SJSA1 (cell line): Measurements from ENCODE around the gene HEBP1. TPM values are rescaled to one million over a fixed set of nuclear protein-coding genes. Genes with fewer than 3 reads are reported as not detected.

ENCODE experiments used
- DNase-seq, 2 experiments: peaks; one replicate each; pipeline ENCODE4 v3.0.0-alpha.2; 2015 to 2020; ENCODE audit warnings: low spot score in 2 of 2, low read depth in 1 of 2
- H3K27ac ChIP-seq: fragments of 250-450 bp; sonication (Bioruptor Pico); 2 replicates; pipeline ENCODE4 v1.5.1; 2020; ENCODE audit warnings: mild to moderate bottlenecking, moderate library complexity
- H3K27me3 ChIP-seq: fragments of 250-450 bp; sonication (Bioruptor Pico); replicated peaks from 2 replicates; pipeline ENCODE4 v1.5.1; 2020; ENCODE audit warnings: mild to moderate bottlenecking, moderate library complexity
- H3K36me3 ChIP-seq: fragments of 250-450 bp; sonication (Bioruptor Pico); 2 replicates; pipeline ENCODE4 v1.5.1; 2020; ENCODE audit warnings: mild to moderate bottlenecking
- H3K4me1 ChIP-seq: fragments of 250-450 bp; sonication (Bioruptor Pico); replicated peaks from 2 replicates; pipeline ENCODE4 v1.6.1; 2021; ENCODE audit warnings: mild to moderate bottlenecking
- H3K4me3 ChIP-seq: fragments of 250-450 bp; sonication (Bioruptor Pico); 2 replicates; pipeline ENCODE4 v1.5.1; 2020; ENCODE audit warnings: mild to moderate bottlenecking
- H3K9me3 ChIP-seq: fragments of 250-450 bp; sonication (Bioruptor Pico); replicated peaks from 2 replicates; pipeline ENCODE4 v1.5.1; 2020; ENCODE audit warnings: mild to moderate bottlenecking
- total RNA-seq: library from RNA; depleted of rRNA; stranded (reverse); fragments of >200 nt; shearing (Covaris generic); gene quantifications from 2 replicates; pipeline ENCODE4 v1.2.3, GENCODE V29; 2014

Gene HEBP1
- total RNA-seq, 1 experiment from 2014 or later: 6.6 TPM

DNA sequence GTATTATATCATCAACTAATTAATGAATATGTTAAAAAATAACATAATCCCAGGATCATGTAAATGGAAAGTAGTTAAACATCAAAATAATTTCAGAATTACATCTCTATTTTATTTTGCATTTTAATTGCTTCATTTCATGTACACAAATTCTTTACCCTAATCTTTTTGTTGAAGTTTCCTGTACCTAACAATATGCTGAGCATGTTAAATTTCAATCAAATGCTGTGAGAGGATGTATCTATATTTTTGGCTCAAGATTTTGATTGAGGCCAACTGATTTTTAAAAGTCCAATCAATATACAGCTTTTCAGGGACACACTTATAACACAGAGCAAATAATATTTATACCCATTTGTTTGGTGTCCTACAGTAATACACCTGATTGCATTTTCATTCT is 54.5 kb downstream of the HEBP1 start:
- H3K4me1 ChIP-seq: no peaks in the 10 kb centered on the region
- H3K27me3 ChIP-seq: peaks cover 8% of the 10 kb centered on the region; the same call in 1 of the 2 replicates
- no peaks in the 10 kb centered on the region for H3K9me3 ChIP-seq
- H3K27ac ChIP-seq: no peak overlapping the region
- DNase-seq: no peak
- no peaks in the 10 kb centered on the region for H3K36me3 ChIP-seq
- H3K4me3 ChIP-seq: no peak overlapping the region

DNA sequence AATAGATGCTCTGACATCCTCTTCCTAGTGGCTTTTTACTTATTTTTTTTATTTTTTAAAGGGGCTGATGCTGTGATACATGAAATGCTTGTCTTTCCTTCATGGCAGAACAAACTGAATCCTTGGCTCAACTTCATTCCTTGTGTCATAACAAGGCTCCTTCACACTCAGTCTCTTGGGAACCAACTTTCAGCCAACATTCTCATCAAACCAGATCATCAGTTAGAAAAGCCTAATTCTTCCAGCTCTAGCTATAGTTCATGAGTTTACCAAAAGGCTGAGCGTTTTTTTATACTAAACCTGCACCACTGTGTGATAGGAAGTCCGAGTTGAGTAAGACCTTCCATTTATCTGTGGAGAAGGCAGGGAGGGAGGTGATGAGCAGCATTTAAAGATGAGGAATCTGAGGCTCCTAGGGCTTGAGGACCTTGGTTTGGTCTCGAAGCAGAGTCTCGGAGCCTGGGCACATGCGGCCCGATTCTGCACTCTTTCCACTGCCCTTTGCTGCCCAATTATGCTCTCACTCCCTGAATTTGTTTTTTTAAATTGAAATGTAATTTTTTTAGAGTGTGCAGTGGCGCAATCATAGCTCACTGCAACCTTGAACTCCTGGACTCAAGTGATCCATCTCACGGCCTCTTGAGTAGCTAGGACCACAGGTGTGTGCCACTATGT is 56.3 kb downstream of the HEBP1 start:
- H3K36me3 ChIP-seq: no peaks in the 10 kb centered on the region
- no peaks in the 10 kb centered on the region for H3K4me1 ChIP-seq
- peaks cover 8% of the 10 kb centered on the region; the same call in 1 of the 2 replicates for H3K27me3 ChIP-seq
- H3K4me3 ChIP-seq: no peak overlapping the region
- no peak overlapping the region for H3K27ac ChIP-seq
- H3K9me3 ChIP-seq: no peaks in the 10 kb centered on the region
- DNase-seq: no peak

GRCh38 chr12:12941450-12942350 is 58.4 kb downstream of the HEBP1 start:
- no peak for DNase-seq

DNA sequence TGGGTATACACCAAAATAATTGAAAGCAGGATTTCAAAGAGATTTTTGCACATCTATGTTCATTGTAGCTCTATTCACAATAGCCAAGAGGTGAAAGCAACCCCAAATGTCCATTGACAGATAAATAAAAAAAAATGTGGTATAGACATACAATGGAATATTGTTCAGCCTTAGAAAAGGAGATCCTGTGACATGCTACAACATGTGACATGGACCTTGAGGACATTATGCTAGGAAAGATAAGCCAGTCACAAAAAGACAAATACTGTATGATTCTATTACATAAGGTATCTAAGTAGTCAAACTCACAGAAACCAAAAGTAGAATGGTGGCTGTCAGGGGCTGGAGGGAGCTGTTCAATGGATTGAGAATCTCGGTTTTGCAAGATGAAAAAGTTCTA is 60.2 kb downstream of the HEBP1 start:
- peaks cover 4% of the 10 kb centered on the region; the same call in 1 of the 2 replicates for H3K27me3 ChIP-seq
- H3K9me3 ChIP-seq: no peaks in the 10 kb centered on the region
- DNase-seq: no peak
- H3K36me3 ChIP-seq: no peaks in the 10 kb centered on the region
- no peaks in the 10 kb centered on the region for H3K4me1 ChIP-seq
- H3K27ac ChIP-seq: no peak overlapping the region
- no peak overlapping the region for H3K4me3 ChIP-seq

More at GRCh38 chr12:12941450-12942350, 58.4 kb downstream of the HEBP1 start:
- Histone ChIP-seq H3K36me3 (no peaks in the 10 kb centered on the region), H3K4me3 (no peak overlapping the region), H3K27me3 (peaks cover 8% of the 10 kb centered on the region; the same call in 1 of the 2 replicates), H3K27ac (no peak overlapping the region), H3K4me1 (no peaks in the 10 kb centered on the region), H3K9me3 (no peaks in the 10 kb centered on the region)

DNA sequence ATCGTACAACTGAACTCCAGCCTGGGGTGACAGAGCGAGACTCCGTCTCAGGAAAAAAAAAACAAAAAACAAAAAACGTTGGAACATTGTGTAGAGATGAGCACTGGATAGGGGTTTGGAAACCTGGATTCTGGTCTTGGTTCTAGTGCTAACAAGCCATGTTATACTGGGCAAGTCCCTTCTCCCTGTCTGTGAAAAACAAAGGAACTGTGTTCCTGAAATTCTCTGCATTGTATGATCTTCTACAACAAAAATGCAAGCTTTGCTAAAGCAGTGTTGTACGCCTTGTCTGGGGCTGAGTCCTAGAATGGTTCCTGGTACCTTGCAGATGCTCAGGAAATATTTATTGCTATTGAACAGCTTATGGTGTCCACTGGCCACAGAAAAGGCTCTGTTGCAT is 61.5 kb downstream of the HEBP1 start:
- Histone ChIP-seq H3K9me3 (no peaks in the 10 kb centered on the region), H3K36me3 (no peaks in the 10 kb centered on the region), H3K4me3 (no peak overlapping the region), H3K4me1 (no peaks in the 10 kb centered on the region), H3K27ac (no peak overlapping the region), H3K27me3 (no peaks in the 10 kb centered on the region)
- no peak for DNase-seq

- no peak overlapping the region for H3K4me3 ChIP-seq
- H3K27me3 ChIP-seq: no peaks in the 10 kb centered on the region
- H3K36me3 ChIP-seq: no peaks in the 10 kb centered on the region
- no peak for DNase-seq
- H3K27ac ChIP-seq: no peak overlapping the region
- H3K4me1 ChIP-seq: no peaks in the 10 kb centered on the region
- H3K9me3 ChIP-seq: no peaks in the 10 kb centered on the region
Measured at GRCh38 chr12:12936983-12937491, 63.0 kb downstream of the HEBP1 start.

- Histone ChIP-seq H3K27me3 (no peaks in the 10 kb centered on the region), H3K36me3 (no peaks in the 10 kb centered on the region), H3K9me3 (no peaks in the 10 kb centered on the region), H3K4me1 (no peaks in the 10 kb centered on the region), H3K4me3 (no peak overlapping the region), H3K27ac (no peak overlapping the region)
- DNase-seq: no peak
Measured at GRCh38 chr12:12934556-12934955, 65.5 kb downstream of the HEBP1 start.

- Histone ChIP-seq H3K4me3 (no peak overlapping the region), H3K27me3 (no peaks in the 10 kb centered on the region), H3K27ac (no peak overlapping the region), H3K36me3 (no peaks in the 10 kb centered on the region), H3K9me3 (no peaks in the 10 kb centered on the region), H3K4me1 (no peaks in the 10 kb centered on the region)
- no peak for DNase-seq
Measured at GRCh38 chr12:12933742-12934141, 66.3 kb downstream of the HEBP1 start.

- Histone ChIP-seq H3K9me3 (no peaks in the 10 kb centered on the region), H3K27ac (no peak overlapping the region), H3K4me1 (peaks cover 15% of the 10 kb centered on the region), H3K27me3 (no peaks in the 10 kb centered on the region), H3K4me3 (no peak overlapping the region), H3K36me3 (no peaks in the 10 kb centered on the region)
- no peak for DNase-seq
Measured at GRCh38 chr12:12930633-12931219, 69.3 kb downstream of the HEBP1 start.

GRCh38 chr12:12929696-12930095 is 70.4 kb downstream of the HEBP1 start:
- H3K9me3 ChIP-seq: no peaks in the 10 kb centered on the region
- H3K4me3 ChIP-seq: no peak overlapping the region
- H3K4me1 ChIP-seq: peaks cover 16% of the 10 kb centered on the region
- no peak overlapping the region for H3K27ac ChIP-seq
- H3K27me3 ChIP-seq: no peaks in the 10 kb centered on the region
- no peak for DNase-seq
- H3K36me3 ChIP-seq: no peaks in the 10 kb centered on the region

- Histone ChIP-seq H3K27ac (no peak overlapping the region), H3K4me1 (peaks cover 16% of the 10 kb centered on the region), H3K4me3 (no peak overlapping the region), H3K27me3 (no peaks in the 10 kb centered on the region), H3K9me3 (no peaks in the 10 kb centered on the region), H3K36me3 (no peaks in the 10 kb centered on the region)
- DNase-seq: no peak
Measured at GRCh38 chr12:12927211-12928079, 72.6 kb downstream of the HEBP1 start.

- Histone ChIP-seq H3K9me3 (no peaks in the 10 kb centered on the region), H3K27ac (peak overlapping the region; percentile 18), H3K4me3 (no peak overlapping the region), H3K4me1 (peaks cover 16% of the 10 kb centered on the region), H3K27me3 (no peaks in the 10 kb centered on the region), H3K36me3 (no peaks in the 10 kb centered on the region)
- peak; percentile 46 to 57 for DNase-seq
Measured at GRCh38 chr12:12926571-12927071, 73.4 kb downstream of the HEBP1 start.

DNA sequence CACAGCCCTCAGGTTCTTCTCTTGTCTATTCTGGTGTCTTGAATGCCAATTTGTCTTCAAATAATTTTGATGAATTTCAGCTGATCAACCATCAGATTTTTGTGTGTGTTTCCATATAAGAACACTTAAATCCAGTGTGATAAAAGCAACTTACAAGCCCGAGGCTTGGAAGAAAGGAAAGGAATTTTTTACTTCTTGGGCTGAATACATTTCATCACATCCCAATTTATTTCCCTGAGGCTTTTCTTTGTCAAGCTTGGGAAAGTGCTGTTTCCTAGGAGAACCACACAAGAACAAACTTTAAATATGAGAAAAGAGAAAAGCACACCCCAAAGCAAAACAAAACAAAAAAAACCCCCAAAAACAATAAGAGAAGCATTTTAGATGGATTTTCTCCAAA is 74.7 kb downstream of the HEBP1 start:
- H3K27ac ChIP-seq: no peak overlapping the region
- no peak for DNase-seq

More for the DNA sequence above, 74.7 kb downstream of the HEBP1 start:
- Histone ChIP-seq H3K36me3 (no peaks in the 10 kb centered on the region), H3K27me3 (no peaks in the 10 kb centered on the region), H3K4me3 (no peak overlapping the region), H3K4me1 (peaks cover 16% of the 10 kb centered on the region), H3K9me3 (no peaks in the 10 kb centered on the region)
